ENCODE results near the gene SPON1. TPM values are rescaled to one million over a fixed set of nuclear protein-coding genes. Genes with fewer than 3 reads are reported as not detected.

The SPON1 gene
- total RNA-seq, 1 experiment from 2014 or later = 6.4 TPM

GRCh38 chr11:14107050-14107430 is 144.5 kb downstream of the SPON1 start:
- DNase-seq (ENCODE audit: low spot score) = no peak
- ChIA-PET CTCF (interaction anchor here (0.7 kb wide), 2 partner anchors 334 to 509 kb away, joined by 3 read pairs; no protein-coding TSS in a partner anchor), POLR2A (interaction anchor here (0.6 kb wide), 1 partner anchor 145 kb away, joined by 5 read pairs; no protein-coding TSS in a partner anchor)
- Mint-ChIP-seq H3K4me3 (no peak overlapping the region), H3K36me3 (no peaks in the 10 kb centered on the region), H3K27ac (no peak overlapping the region), H3K27me3 (ENCODE audit: low read depth) (no peaks in the 10 kb centered on the region; the same call in 1 of the 2 replicates), H3K9me3 (no peaks in the 10 kb centered on the region), H3K4me1 (peaks cover 21% of the 10 kb centered on the region)
- no peak for ATAC-seq
- TF ChIP-seq ZNF317 (CRISPR knock-in tag; IDR thresholded peaks at IDR 0.05; ENCODE audit: borderline replicate concordance, low read depth) = no peak
- no peak for TF ChIP-seq TEAD1 (CRISPR knock-in tag; IDR thresholded peaks at IDR 0.05)
- TF ChIP-seq SMAD3 (CRISPR knock-in tag; IDR thresholded peaks at IDR 0.05; ENCODE audit: borderline replicate concordance) = no peak
- no peak for TF ChIP-seq E2F4 (CRISPR knock-in tag; IDR thresholded peaks at IDR 0.05; ENCODE audit: borderline replicate concordance, low read depth)
- no peak for TF ChIP-seq SP1 (CRISPR knock-in tag; conservative IDR thresholded peaks at IDR 0.05)
- no peak for TF ChIP-seq SMAD4 (CRISPR knock-in tag; IDR thresholded peaks at IDR 0.05)
- no peak for TF ChIP-seq EMX1 (CRISPR knock-in tag; IDR thresholded peaks at IDR 0.05)
- TF ChIP-seq ESRRA (CRISPR knock-in tag; IDR thresholded peaks at IDR 0.05; ENCODE audit: borderline replicate concordance) = no peak
- TF ChIP-seq NR3C1 (CRISPR knock-in tag; conservative IDR thresholded peaks at IDR 0.05; ENCODE audit: low read depth) = no peak
- no peak for TF ChIP-seq TP53 (CRISPR knock-in tag; IDR thresholded peaks at IDR 0.05)
- TF ChIP-seq ZBTB21 (CRISPR knock-in tag; IDR thresholded peaks at IDR 0.05; ENCODE audit: borderline replicate concordance) = no peak
- TF ChIP-seq HMGA2 (CRISPR knock-in tag; IDR thresholded peaks at IDR 0.05) = no peak
- TF ChIP-seq ZBTB43 (CRISPR knock-in tag; IDR thresholded peaks at IDR 0.05) = no peak
- no peak for TF ChIP-seq ZNF416 (CRISPR knock-in tag; IDR thresholded peaks at IDR 0.05)
- TF ChIP-seq FOXJ3 (CRISPR knock-in tag; IDR thresholded peaks at IDR 0.05; ENCODE audit: borderline replicate concordance) = no peak

DNA sequence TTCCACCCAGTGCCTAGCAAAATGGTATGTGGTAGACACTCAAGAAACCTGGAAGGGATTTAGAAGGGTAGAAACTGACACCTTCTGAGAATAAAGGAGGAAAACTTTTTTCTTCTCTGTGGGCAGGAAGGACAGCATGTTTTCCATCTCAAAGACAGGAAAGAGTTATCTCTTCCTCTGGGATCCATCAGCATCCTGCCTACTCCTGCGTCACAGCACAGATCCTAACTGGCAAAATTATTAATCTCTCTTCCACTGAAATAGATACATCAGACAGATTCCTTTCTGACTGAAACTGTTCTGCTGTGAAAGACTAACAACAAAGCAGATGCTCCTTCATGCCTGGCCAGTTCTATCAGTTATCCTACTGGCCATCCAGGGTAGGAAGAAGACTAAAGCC is 147.2 kb downstream of the SPON1 start:
- POLR2A ChIA-PET = no interaction called here
- Mint-ChIP-seq H3K4me1 (peaks cover 21% of the 10 kb centered on the region), H3K9me3 (no peaks in the 10 kb centered on the region), H3K36me3 (no peaks in the 10 kb centered on the region), H3K4me3 (no peak overlapping the region), H3K27me3 (ENCODE audit: low read depth) (no peaks in the 10 kb centered on the region; the same call in 1 of the 2 replicates), H3K27ac (no peak overlapping the region)
- DNase-seq (ENCODE audit: low spot score) (no peak), ATAC-seq (no peak)
- CTCF ChIA-PET = interaction anchor here (1.1 kb wide), 1 partner anchor 872 kb away, joined by 3 read pairs; no protein-coding TSS in a partner anchor
- TF ChIP-seq MAX (CRISPR knock-in tag; IDR thresholded peaks at IDR 0.05) (no peak), ESRRA (CRISPR knock-in tag; IDR thresholded peaks at IDR 0.05; ENCODE audit: borderline replicate concordance) (no peak), CREM (CRISPR knock-in tag; IDR thresholded peaks at IDR 0.05) (no peak), ZSCAN18 (CRISPR knock-in tag; IDR thresholded peaks at IDR 0.05) (no peak), NFE2L1 (CRISPR knock-in tag; IDR thresholded peaks at IDR 0.05) (no peak), ZMAT4 (CRISPR knock-in tag; IDR thresholded peaks at IDR 0.05) (no peak), SOX15 (CRISPR knock-in tag; IDR thresholded peaks at IDR 0.05) (no peak), AFF4 (CRISPR knock-in tag; IDR thresholded peaks at IDR 0.05; ENCODE audit: borderline replicate concordance) (no peak), FOXP4 (CRISPR knock-in tag; IDR thresholded peaks at IDR 0.05) (no peak)
- TF ChIP-seq, protein P1, sequence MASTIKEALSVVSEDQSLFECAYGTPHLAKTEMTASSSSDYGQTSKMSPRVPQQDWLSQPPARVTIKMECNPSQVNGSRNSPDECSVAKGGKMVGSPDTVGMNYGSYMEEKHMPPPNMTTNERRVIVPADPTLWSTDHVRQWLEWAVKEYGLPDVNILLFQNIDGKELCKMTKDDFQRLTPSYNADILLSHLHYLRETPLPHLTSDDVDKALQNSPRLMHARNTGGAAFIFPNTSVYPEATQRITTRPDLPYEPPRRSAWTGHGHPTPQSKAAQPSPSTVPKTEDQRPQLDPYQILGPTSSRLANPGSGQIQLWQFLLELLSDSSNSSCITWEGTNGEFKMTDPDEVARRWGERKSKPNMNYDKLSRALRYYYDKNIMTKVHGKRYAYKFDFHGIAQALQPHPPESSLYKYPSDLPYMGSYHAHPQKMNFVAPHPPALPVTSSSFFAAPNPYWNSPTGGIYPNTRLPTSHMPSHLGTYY (CRISPR knock-in tag; IDR thresholded peaks at IDR 0.05) = no peak
